ENCODE results near the gene CACNA1H.

CACNA1H gene

GRCh38 chr16:1164975-1165374 is 12.1 kb downstream of the CACNA1H start:
- no peaks in the 10 kb centered on the region for H3K4me1 ChIP-seq (ENCODE audit: low read length)
- H3K9me3 ChIP-seq (ENCODE audit: insufficient read depth, low read length): no peaks in the 10 kb centered on the region
- no peak overlapping the region for H3K4me2 ChIP-seq (ENCODE audit: low read length)

GRCh38 chr16:1165511-1165910 is 12.6 kb downstream of the CACNA1H start:
- Histone ChIP-seq H2AFZ (ENCODE audit: low read depth, low read length) (no peak overlapping the region), H3K4me3 (ENCODE audit: low read length) (no peak overlapping the region), H3K9ac (ENCODE audit: low read length) (no peak overlapping the region), H4K20me1 (ENCODE audit: insufficient read depth, low read length) (no peaks in the 10 kb centered on the region), H3K4me1 (ENCODE audit: low read length) (no peaks in the 10 kb centered on the region), H3K79me2 (ENCODE audit: low read length) (no peaks in the 10 kb centered on the region), H3K27me3 (ENCODE audit: low read depth, low read length) (no peaks in the 10 kb centered on the region), H3K9me3 (ENCODE audit: insufficient read depth, low read length) (no peaks in the 10 kb centered on the region), H3K36me3 (replicated peaks; ENCODE audit: low read depth, low read length) (no peaks in the 10 kb centered on the region), H3K27ac (ENCODE audit: low read length) (no peak overlapping the region), H3K4me2 (ENCODE audit: low read length) (no peak overlapping the region)
- no peak for TF ChIP-seq EZH2phosphoT487 (IDR thresholded peaks at IDR 0.05; ENCODE audit: low read depth)
- TF ChIP-seq CTCF (IDR thresholded peaks at IDR 0.05; ENCODE audit: low read depth, low read length): no peak

More at GRCh38 chr16:1164975-1165374, 12.1 kb downstream of the CACNA1H start:
- Histone ChIP-seq H3K27me3 (ENCODE audit: low read depth, low read length) (no peaks in the 10 kb centered on the region), H4K20me1 (ENCODE audit: insufficient read depth, low read length) (no peaks in the 10 kb centered on the region), H3K27ac (ENCODE audit: low read length) (no peak overlapping the region), H3K79me2 (ENCODE audit: low read length) (no peaks in the 10 kb centered on the region), H2AFZ (ENCODE audit: low read depth, low read length) (no peak overlapping the region), H3K36me3 (replicated peaks; ENCODE audit: low read depth, low read length) (no peaks in the 10 kb centered on the region), H3K9ac (ENCODE audit: low read length) (no peak overlapping the region), H3K4me3 (ENCODE audit: low read length) (no peak overlapping the region)
- TF ChIP-seq EZH2phosphoT487 (IDR thresholded peaks at IDR 0.05; ENCODE audit: low read depth) (no peak), CTCF (IDR thresholded peaks at IDR 0.05; ENCODE audit: low read depth, low read length) (no peak)

- no peak overlapping the region for H3K9ac ChIP-seq (ENCODE audit: low read length)
- no peak overlapping the region for H3K27ac ChIP-seq (ENCODE audit: low read length)
- H2AFZ ChIP-seq (ENCODE audit: low read depth, low read length): no peak overlapping the region
- H4K20me1 ChIP-seq (ENCODE audit: insufficient read depth, low read length): no peaks in the 10 kb centered on the region
- no peak overlapping the region for H3K4me3 ChIP-seq (ENCODE audit: low read length)
- H3K9me3 ChIP-seq (ENCODE audit: insufficient read depth, low read length): no peaks in the 10 kb centered on the region
- no peaks in the 10 kb centered on the region for H3K27me3 ChIP-seq (ENCODE audit: low read depth, low read length)
- no peak overlapping the region for H3K4me2 ChIP-seq (ENCODE audit: low read length)
- H3K4me1 ChIP-seq (ENCODE audit: low read length): no peaks in the 10 kb centered on the region
- H3K36me3 ChIP-seq (replicated peaks; ENCODE audit: low read depth, low read length): no peaks in the 10 kb centered on the region
- TF ChIP-seq EZH2phosphoT487 (IDR thresholded peaks at IDR 0.05; ENCODE audit: low read depth): no peak
- TF ChIP-seq CTCF (IDR thresholded peaks at IDR 0.05; ENCODE audit: low read depth, low read length): no peak
- no peaks in the 10 kb centered on the region for H3K79me2 ChIP-seq (ENCODE audit: low read length)
Measured at GRCh38 chr16:1167276-1168107, 14.6 kb downstream of the CACNA1H start.

GRCh38 chr16:1168837-1169236 is 15.9 kb downstream of the CACNA1H start:
- Histone ChIP-seq H3K9ac (ENCODE audit: low read length) (no peak overlapping the region), H3K27ac (ENCODE audit: low read length) (no peak overlapping the region), H3K4me2 (ENCODE audit: low read length) (no peak overlapping the region), H3K36me3 (replicated peaks; ENCODE audit: low read depth, low read length) (no peaks in the 10 kb centered on the region), H4K20me1 (ENCODE audit: insufficient read depth, low read length) (no peaks in the 10 kb centered on the region), H3K27me3 (ENCODE audit: low read depth, low read length) (no peaks in the 10 kb centered on the region), H3K4me1 (ENCODE audit: low read length) (no peaks in the 10 kb centered on the region), H3K79me2 (ENCODE audit: low read length) (no peaks in the 10 kb centered on the region), H3K4me3 (ENCODE audit: low read length) (no peak overlapping the region), H3K9me3 (ENCODE audit: insufficient read depth, low read length) (no peaks in the 10 kb centered on the region), H2AFZ (ENCODE audit: low read depth, low read length) (no peak overlapping the region)
- TF ChIP-seq CTCF (IDR thresholded peaks at IDR 0.05; ENCODE audit: low read depth, low read length) (no peak), EZH2phosphoT487 (IDR thresholded peaks at IDR 0.05; ENCODE audit: low read depth) (no peak)

Data from OCI-LY3 (cell line).